ENCODE measurements around the gene TICAM2. TPM values are rescaled to one million over a fixed set of nuclear protein-coding genes. Genes with fewer than 3 reads are reported as not detected.

The TICAM2 gene
- total and polyA plus RNA-seq, 2 of the 8 experiments (the other 6 are each of a cell fraction or from before 2014, with no cell fraction given) = 0.02 TPM; not detected in 1

GRCh38 chr5:115625579-115626444, 23.5 kb upstream of the TICAM2 start, which contains the start of gene TMED7:
Gene TMED7, minus strand, starts transcription at chr5:115626036. Its CDS starts 244 bp downstream, at chr5:115625792.
- Histone ChIP-seq H2BK20ac (ENCODE audit: low read length) (no peak within 1 kb of the TSS), H4K91ac (replicated peaks; ENCODE audit: insufficient read length, low read length) (peak within 1 kb of the TSS; percentile 82), H2AK5ac (ENCODE audit: low read depth, low read length) (no peak within 1 kb of the TSS), H3K4me3 (ENCODE audit: extremely low read depth in 1 of 4, insufficient read depth in 2 of 4, low read depth in 3 of 4, low read length in 4 of 4) (peak within 1 kb of the TSS; percentile 86 to 96 (median 94)), H3K4ac (replicated peaks; ENCODE audit: insufficient read length, low read depth, low read length) (peak within 1 kb of the TSS; percentile 53), H3K56ac (replicated peaks; ENCODE audit: insufficient read length, low read depth, low read length) (no peak within 1 kb of the TSS), H3K79me1 (ENCODE audit: low read depth, low read length) (peaks cover 2% of the 10 kb centered on the region; the same call in 1 of the 2 replicates), H3K23ac (ENCODE audit: insufficient read length) (no peak within 1 kb of the TSS), H2BK120ac (replicated peaks; ENCODE audit: low read depth, low read length) (no peak within 1 kb of the TSS), H3K14ac (ENCODE audit: insufficient read length) (no peak within 1 kb of the TSS), H3K27ac (ENCODE audit: low read depth, low read length) (peak within 1 kb of the TSS; percentile 30; the same call in 1 of the 2 replicates), H3K36me3 (ENCODE audit: control insufficient read depth in 2 of 4, insufficient read depth in 4 of 4, low read length in 3 of 4) (peaks cover 0 to 3% (median 0%) of the 10 kb centered on the region in 4 experiments; a peak in 1 of 8 replicates), H3K4me1 (replicated peaks in 1 of 4; ENCODE audit: control insufficient read depth in 3 of 4, insufficient read depth in 4 of 4, low read length in 3 of 4) (no peaks in the 10 kb centered on the region; a peak in 2 of 7 replicates), H2BK15ac (ENCODE audit: low read length) (no peak within 1 kb of the TSS; the same call in 1 of the 2 replicates), H3K79me2 (ENCODE audit: control insufficient read depth in 1 of 2, insufficient read depth in 2 of 2, low read length in 2 of 2) (peaks cover 7 to 55% of the 10 kb centered on the region in 2 experiments), H4K5ac (ENCODE audit: insufficient read length, low read depth, low read length) (peak within 1 kb of the TSS; percentile 88), H2BK5ac (ENCODE audit: low read depth, low read length) (peak within 1 kb of the TSS; percentile 77), H3K9ac (replicated peaks in 1 of 4; ENCODE audit: extremely low read depth in 1 of 4, low read depth in 3 of 4, low read length in 3 of 4) (peak within 1 kb of the TSS; percentile 46 to 86 (median 76)), H3K4me2 (ENCODE audit: insufficient read depth in 1 of 2, low read depth in 2 of 2, low read length in 2 of 2) (peak within 1 kb of the TSS; percentile 66 to 86), H2BK12ac (ENCODE audit: low read depth, low read length) (no peak within 1 kb of the TSS), H3K23me2 (ENCODE audit: low read depth, low read length) (peaks cover 6% of the 10 kb centered on the region; the same call in 1 of the 2 replicates), H3K27me3 (replicated peaks in 1 of 4; ENCODE audit: control insufficient read depth in 3 of 4, extremely low read depth in 1 of 4, insufficient read depth in 3 of 4, low read length in 3 of 4) (no peaks in the 10 kb centered on the region), H3K18ac (ENCODE audit: extremely low read depth, low read length) (no peak within 1 kb of the TSS; the same call in 1 of the 2 replicates), H4K8ac (ENCODE audit: extremely low read depth, insufficient read depth, low read length) (peak within 1 kb of the TSS; percentile 73), H2AFZ (ENCODE audit: low read length) (peak within 1 kb of the TSS; percentile 82; the same call in 1 of the 2 replicates), H3K9me3 (ENCODE audit: insufficient read depth in 2 of 2, low read depth in 1 of 2, low read length in 1 of 2) (no peaks in the 10 kb centered on the region), H4K20me1 (replicated peaks in 1 of 2; ENCODE audit: control insufficient read depth in 1 of 2, insufficient read depth in 2 of 2, low read length in 2 of 2) (peaks cover 4 to 8% of the 10 kb centered on the region in 2 experiments)
- ChIA-PET CTCF (ENCODE audit: partially characterized antibody) (interaction anchor here (0.6 to 1.6 kb wide), 5 partner anchors 10 to 445 kb away, joined by 3 to 7 read pairs (median 4); no protein-coding TSS in a partner anchor), POLR2A (ENCODE audit: partially characterized antibody) (interaction anchor here (0.9 to 2.4 kb wide), 6 partner anchors 61 to 330 kb away, joined by 3 to 11 read pairs (median 4); partner anchors contain the start of genes AP3S1, ATG12, CCDC112 and CDO1)
- DNase-seq (ENCODE audit: low read depth in 1 of 2, low spot score in 2 of 2) = peak; percentile 85 to 95
- no peak for FAIRE-seq
- 1% methylated on average over 72 of the region's 77 CpGs; no CpG with 5 or more reads in 1 of the 2 experiments for WGBS, 2 experiments (ENCODE audit: extremely low coverage in 1 of 2, insufficient coverage in 1 of 2, insufficient read length in 1 of 2, insufficient replicate concordance in 2 of 2, low coverage in 1 of 2, low lambda C conversion rate in 2 of 2, missing lambda C conversion rate in 1 of 2)
- TF ChIP-seq BRCA1 (IDR thresholded peaks at IDR 0.05; ENCODE audit: low read depth, low read length) (no peak), EZH2 (IDR thresholded peaks at IDR 0.05; ENCODE audit: low read depth, low read length, severe bottlenecking) (no peak), RNF2 (IDR thresholded peaks at IDR 0.05; ENCODE audit: borderline replicate concordance, low read depth, low read length, missing control alignments, poor library complexity, severe bottlenecking) (no peak), SP1 (IDR thresholded peaks at IDR 0.05; ENCODE audit: low read depth, low read length) (0 out of 2 replicates have a peak, but pooled peaks have one; percentile 32), CEBPB (IDR thresholded peaks at IDR 0.05; ENCODE audit: low read depth, low read length) (no peak), ATF2 (IDR thresholded peaks at IDR 0.05; ENCODE audit: low read length) (no peak), TAF1 (IDR thresholded peaks at IDR 0.05; ENCODE audit: low read depth, low read length) (peak; percentile 63; the same call in 1 of the 2 replicates), SP4 (IDR thresholded peaks at IDR 0.05; ENCODE audit: low read length) (peak; percentile 58; the same call in 1 of the 2 replicates), CHD2 (IDR thresholded peaks at IDR 0.05; ENCODE audit: low read length) (no peak)

Data from H1 (cell line).